ENCODE data around the gene BICRAL. TPM values are rescaled to one million over a fixed set of nuclear protein-coding genes. Genes with fewer than 3 reads are reported as not detected.
A peak's percentile ranks its signal among the peaks of the same experiment; 100 is the strongest.

The BICRAL gene
- total and polyA plus RNA-seq, 2 experiments from 2014 or later, result 2.1 to 6.3 TPM

DNA sequence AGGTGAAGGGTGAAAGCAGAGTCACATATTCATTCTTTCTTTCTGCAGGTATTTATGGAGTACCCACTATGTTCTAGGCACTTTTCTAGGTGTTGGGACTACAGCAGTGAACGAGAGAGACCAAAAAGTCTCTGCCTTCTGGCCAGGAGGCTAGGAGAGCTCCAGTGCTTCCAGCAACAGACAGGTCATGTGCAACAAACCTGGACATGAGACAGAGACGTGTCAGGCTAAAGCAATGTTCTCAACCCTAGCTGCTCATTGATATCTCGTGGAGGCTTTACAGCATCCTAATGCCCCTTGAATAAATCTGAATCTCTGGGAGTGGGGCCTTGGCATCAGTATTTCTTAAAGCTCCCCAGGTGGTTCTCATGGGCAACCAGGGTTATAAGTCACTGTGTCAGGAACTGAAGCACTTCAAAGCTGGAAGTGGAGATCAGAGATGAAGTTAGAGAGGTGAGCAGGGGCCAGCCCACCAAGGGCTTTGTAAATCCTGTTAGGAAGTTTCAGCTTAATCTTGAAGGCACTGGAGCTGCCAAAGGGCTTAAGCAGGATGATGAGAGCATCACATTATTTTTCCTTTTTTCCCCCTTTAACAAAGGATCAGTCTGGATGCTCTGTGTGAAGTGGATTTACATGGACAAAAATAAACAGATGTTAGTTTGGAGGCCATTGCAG, 23.0 kb upstream of the BICRAL start:
- Histone ChIP-seq H3K36me3 (replicated peaks; ENCODE audit: insufficient read depth, low read depth) (no peaks in the 10 kb centered on the region), H3K79me2 (no peaks in the 10 kb centered on the region), H3K4me2 (no peak overlapping the region), H3K9me3 (ENCODE audit: low read depth) (no peaks in the 10 kb centered on the region), H3K9me2 (replicated peaks; ENCODE audit: insufficient read depth) (no peaks in the 10 kb centered on the region), H3K4me1 (ENCODE audit: insufficient read depth) (no peaks in the 10 kb centered on the region), H2AFZ (no peak overlapping the region), H3K4me3 (no peak overlapping the region), H4K20me1 (ENCODE audit: insufficient read depth, poor library complexity, severe bottlenecking) (no peaks in the 10 kb centered on the region), H3K27me3 (no peaks in the 10 kb centered on the region), H3K27ac (no peak overlapping the region)
- TF ChIP-seq EZH2 (IDR thresholded peaks at IDR 0.05; ENCODE audit: borderline replicate concordance) (no peak), EZH2phosphoT487 (IDR thresholded peaks at IDR 0.05; ENCODE audit: low read depth, severe bottlenecking, unreplicated experiment) (no peak)
- TF ChIP-seq, protein P1, sequence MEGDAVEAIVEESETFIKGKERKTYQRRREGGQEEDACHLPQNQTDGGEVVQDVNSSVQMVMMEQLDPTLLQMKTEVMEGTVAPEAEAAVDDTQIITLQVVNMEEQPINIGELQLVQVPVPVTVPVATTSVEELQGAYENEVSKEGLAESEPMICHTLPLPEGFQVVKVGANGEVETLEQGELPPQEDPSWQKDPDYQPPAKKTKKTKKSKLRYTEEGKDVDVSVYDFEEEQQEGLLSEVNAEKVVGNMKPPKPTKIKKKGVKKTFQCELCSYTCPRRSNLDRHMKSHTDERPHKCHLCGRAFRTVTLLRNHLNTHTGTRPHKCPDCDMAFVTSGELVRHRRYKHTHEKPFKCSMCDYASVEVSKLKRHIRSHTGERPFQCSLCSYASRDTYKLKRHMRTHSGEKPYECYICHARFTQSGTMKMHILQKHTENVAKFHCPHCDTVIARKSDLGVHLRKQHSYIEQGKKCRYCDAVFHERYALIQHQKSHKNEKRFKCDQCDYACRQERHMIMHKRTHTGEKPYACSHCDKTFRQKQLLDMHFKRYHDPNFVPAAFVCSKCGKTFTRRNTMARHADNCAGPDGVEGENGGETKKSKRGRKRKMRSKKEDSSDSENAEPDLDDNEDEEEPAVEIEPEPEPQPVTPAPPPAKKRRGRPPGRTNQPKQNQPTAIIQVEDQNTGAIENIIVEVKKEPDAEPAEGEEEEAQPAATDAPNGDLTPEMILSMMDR (IDR thresholded peaks at IDR 0.05; ENCODE audit: poor library complexity), result no peak
- no peak for DNase-seq (ENCODE audit: low spot score)
- whole genome bisulfite sequencing (ENCODE audit: low lambda C conversion rate, missing lambda C conversion rate), result 80% methylated on average over 3 of the region's 3 CpGs

DNA sequence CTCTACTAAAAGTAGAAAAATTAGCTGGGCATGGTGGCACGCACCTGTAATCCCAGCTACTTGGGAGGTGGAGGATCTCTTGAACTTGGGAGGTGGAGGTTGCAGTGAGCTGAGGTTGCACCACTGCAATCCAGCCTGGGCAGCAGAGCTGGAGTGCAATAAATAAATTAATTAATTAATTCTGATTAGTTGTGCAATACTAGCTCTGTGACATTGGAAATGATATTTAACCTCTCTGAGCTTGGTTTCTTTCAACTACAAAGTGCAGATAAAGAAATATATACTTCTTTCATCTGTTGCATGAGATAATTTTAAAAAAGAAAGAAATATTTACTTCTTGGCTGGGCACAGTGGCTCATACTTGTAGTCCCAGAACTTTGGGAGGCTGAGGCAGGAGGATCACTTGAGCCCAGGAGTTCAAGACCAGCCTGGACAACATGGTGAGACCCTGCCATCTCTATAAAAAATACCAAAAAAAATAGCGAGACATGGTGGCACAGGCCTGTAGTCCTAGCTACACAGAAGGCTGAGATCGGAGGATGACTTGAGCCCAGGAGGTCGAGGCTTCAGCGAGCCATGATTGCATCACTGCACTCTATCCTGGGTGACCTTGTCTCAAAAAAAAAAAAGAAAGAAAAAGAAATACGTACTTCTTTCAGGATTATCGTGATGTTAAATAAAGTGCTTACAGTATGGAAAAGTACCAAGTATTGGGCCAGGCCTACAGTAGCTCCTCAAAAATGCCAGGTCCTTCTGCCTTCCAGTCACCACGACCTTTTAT, 20.4 kb upstream of the BICRAL start:
- 86% methylated on average over 8 of the region's 8 CpGs for WGBS (ENCODE audit: low lambda C conversion rate, missing lambda C conversion rate)
- Histone ChIP-seq H4K20me1 (ENCODE audit: insufficient read depth, poor library complexity, severe bottlenecking) (no peaks in the 10 kb centered on the region), H3K4me3 (no peak overlapping the region), H3K4me1 (ENCODE audit: insufficient read depth) (no peaks in the 10 kb centered on the region), H2AFZ (no peak overlapping the region), H3K79me2 (no peaks in the 10 kb centered on the region), H3K4me2 (no peak overlapping the region), H3K27ac (peak overlapping the region; percentile 28), H3K9me2 (replicated peaks; ENCODE audit: insufficient read depth) (no peaks in the 10 kb centered on the region), H3K27me3 (no peaks in the 10 kb centered on the region), H3K36me3 (replicated peaks; ENCODE audit: insufficient read depth, low read depth) (no peaks in the 10 kb centered on the region), H3K9me3 (ENCODE audit: low read depth) (no peaks in the 10 kb centered on the region)
- no peak for DNase-seq (ENCODE audit: low spot score)
- no peak for TF ChIP-seq EZH2 (IDR thresholded peaks at IDR 0.05; ENCODE audit: borderline replicate concordance)
- TF ChIP-seq, protein P1 (IDR thresholded peaks at IDR 0.05; ENCODE audit: poor library complexity), result no peak
- TF ChIP-seq EZH2phosphoT487 (IDR thresholded peaks at IDR 0.05; ENCODE audit: low read depth, severe bottlenecking, unreplicated experiment), result no peak

DNA sequence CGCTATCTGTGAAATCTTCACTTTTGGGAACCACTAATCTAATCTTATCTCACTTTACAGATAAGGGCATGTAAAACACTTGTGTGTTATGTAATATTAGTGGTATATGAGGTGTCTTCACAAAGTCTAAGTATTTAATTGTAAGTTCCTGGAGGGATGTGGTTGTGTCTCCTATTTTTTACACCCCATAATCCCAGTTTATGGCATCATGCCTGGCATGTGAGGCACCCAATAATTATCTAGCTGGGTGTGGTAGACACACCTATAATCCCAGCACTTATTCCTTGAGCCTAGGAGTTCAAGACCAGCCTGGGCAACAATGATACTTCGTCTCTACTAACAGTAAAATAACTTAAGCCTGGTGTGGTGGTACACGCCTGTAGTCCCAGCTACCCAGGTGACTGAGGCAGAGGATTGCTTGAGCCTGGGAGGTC, 19.4 kb upstream of the BICRAL start:
- no peaks in the 10 kb centered on the region for H4K20me1 ChIP-seq (ENCODE audit: insufficient read depth, poor library complexity, severe bottlenecking)
- H3K9me3 ChIP-seq (ENCODE audit: low read depth), result no peaks in the 10 kb centered on the region
- no peaks in the 10 kb centered on the region for H3K79me2 ChIP-seq
- no peak for DNase-seq (ENCODE audit: low spot score)
- H3K9me2 ChIP-seq (replicated peaks; ENCODE audit: insufficient read depth), result no peaks in the 10 kb centered on the region
- no peaks in the 10 kb centered on the region for H3K36me3 ChIP-seq (replicated peaks; ENCODE audit: insufficient read depth, low read depth)
- no peaks in the 10 kb centered on the region for H3K27me3 ChIP-seq
- no peak overlapping the region for H3K4me2 ChIP-seq
- 67% methylated on average over 3 of the region's 3 CpGs for WGBS (ENCODE audit: low lambda C conversion rate, missing lambda C conversion rate)
- no peak overlapping the region for H3K4me3 ChIP-seq
- H3K4me1 ChIP-seq (ENCODE audit: insufficient read depth), result no peaks in the 10 kb centered on the region
- no peak overlapping the region for H2AFZ ChIP-seq
- H3K27ac ChIP-seq, result peak overlapping the region; percentile 41
- TF ChIP-seq EZH2 (IDR thresholded peaks at IDR 0.05; ENCODE audit: borderline replicate concordance), result no peak
- TF ChIP-seq, protein P1 (IDR thresholded peaks at IDR 0.05; ENCODE audit: poor library complexity), result no peak
- TF ChIP-seq EZH2phosphoT487 (IDR thresholded peaks at IDR 0.05; ENCODE audit: low read depth, severe bottlenecking, unreplicated experiment), result no peak
